ENCODE measurements around the gene KIF1B.
"Not testable (repeated sequence)": the region's sequence is repeated elsewhere in the genome, so short reads cannot be mapped to it uniquely, and the experiment has no call there.

The KIF1B gene

GRCh38 chr1:10210841-10211804 is 753 bp downstream of the KIF1B start:
- ATAC-seq (ENCODE audit: low read depth) (no peak), DNase-seq (ENCODE audit: low spot score in 2 of 2) (peak; percentile 9 to 22)
- Mint-ChIP-seq H3K4me1 (peaks cover 31% of the 10 kb centered on the region), H3K27me3 (peaks cover 1% of the 10 kb centered on the region), H3K9me3 (no peaks in the 10 kb centered on the region), H3K36me3 (no peaks in the 10 kb centered on the region), H3K4me3 (peak overlapping the region; percentile 78), H3K27ac (peak overlapping the region; percentile 81)

GRCh38 chr1:10211805-10212410 is 1.5 kb downstream of the KIF1B start:
- ATAC-seq (ENCODE audit: low read depth): no peak
- no peaks in the 10 kb centered on the region for H3K9me3 Mint-ChIP-seq

GRCh38 chr1:10212476-10212875 is 2.1 kb downstream of the KIF1B start:
- no peaks in the 10 kb centered on the region for H3K27me3 Mint-ChIP-seq
- H3K36me3 Mint-ChIP-seq: no peaks in the 10 kb centered on the region
- no peak for ATAC-seq (ENCODE audit: low read depth)
- H3K4me1 Mint-ChIP-seq: peaks cover 38% of the 10 kb centered on the region
- DNase-seq (ENCODE audit: low spot score in 2 of 2): no peak
- H3K27ac Mint-ChIP-seq: peak overlapping the region; percentile 81
- peak overlapping the region; percentile 78 for H3K4me3 Mint-ChIP-seq
- H3K9me3 Mint-ChIP-seq: no peaks in the 10 kb centered on the region

More at GRCh38 chr1:10211805-10212410, 1.5 kb downstream of the KIF1B start:
- DNase-seq (ENCODE audit: low spot score in 2 of 2): no peak
- H3K36me3 Mint-ChIP-seq: no peaks in the 10 kb centered on the region
- H3K27ac Mint-ChIP-seq: peak overlapping the region; percentile 81
- peak overlapping the region; percentile 78 for H3K4me3 Mint-ChIP-seq
- peaks cover 37% of the 10 kb centered on the region for H3K4me1 Mint-ChIP-seq
- peaks cover 1% of the 10 kb centered on the region for H3K27me3 Mint-ChIP-seq

DNA sequence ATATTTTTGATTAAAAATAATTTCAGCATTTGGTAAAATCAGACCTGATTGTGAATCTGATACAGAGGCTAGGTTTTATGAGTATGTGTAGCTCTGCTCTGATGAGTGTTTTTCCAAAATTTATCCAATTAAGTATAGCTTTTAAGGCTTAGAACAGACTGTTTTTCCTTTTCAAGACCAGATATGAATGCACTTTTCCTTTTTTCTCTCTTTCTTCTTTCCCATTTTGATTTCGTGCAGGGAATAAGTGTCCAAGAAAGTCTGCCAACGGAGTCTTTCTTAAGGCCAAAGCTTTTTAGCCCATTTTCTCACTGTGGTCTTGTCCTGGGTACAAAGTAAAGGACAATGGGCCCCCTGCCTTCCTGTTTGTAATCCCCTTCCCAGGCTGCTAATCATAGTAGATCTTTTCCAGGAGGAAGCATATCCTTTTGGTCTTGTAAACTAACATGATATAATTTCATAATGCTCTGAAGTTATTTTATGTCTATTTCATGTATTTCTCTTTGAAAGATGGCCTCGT is 2.9 kb downstream of the KIF1B start:
- no peak for ATAC-seq (ENCODE audit: low read depth)
- no peaks in the 10 kb centered on the region for H3K27me3 Mint-ChIP-seq
- peaks cover 44% of the 10 kb centered on the region for H3K4me1 Mint-ChIP-seq
- no peak overlapping the region for H3K4me3 Mint-ChIP-seq
- no peak for DNase-seq (ENCODE audit: low spot score in 2 of 2)
- H3K9me3 Mint-ChIP-seq: no peaks in the 10 kb centered on the region
- H3K27ac Mint-ChIP-seq: no peak overlapping the region
- no peaks in the 10 kb centered on the region for H3K36me3 Mint-ChIP-seq

DNA sequence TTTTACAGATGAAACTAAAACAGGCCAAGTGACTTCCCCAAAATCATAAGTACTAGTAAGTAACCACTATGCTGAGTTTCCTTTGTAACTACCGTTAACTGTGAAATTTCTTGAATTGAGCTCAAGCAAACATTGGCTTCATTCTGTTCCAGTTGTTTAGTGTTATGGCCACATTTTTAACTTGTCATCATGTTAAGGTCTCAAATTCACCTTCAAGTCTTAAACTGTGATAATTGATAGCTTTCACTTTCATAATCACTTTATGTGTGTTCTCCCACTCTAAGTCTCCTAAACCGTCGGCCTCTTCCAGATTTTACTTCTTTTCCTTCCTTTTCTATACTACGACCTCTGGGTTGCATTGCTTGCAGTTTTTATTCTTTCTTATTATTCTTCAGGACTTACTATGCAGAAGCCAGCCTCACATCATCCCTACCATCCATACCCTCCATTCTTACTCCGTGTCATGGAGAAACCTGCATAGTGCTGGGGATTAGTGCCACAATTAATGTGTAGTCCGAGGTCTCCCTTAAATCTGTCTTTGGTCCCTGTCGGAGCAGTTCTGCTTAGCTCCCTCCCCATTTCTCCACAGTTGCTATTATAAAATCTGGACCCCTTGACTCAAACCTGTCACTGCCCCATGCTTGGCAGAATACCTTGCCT is 5.8 kb downstream of the KIF1B start:
- H3K9me3 Mint-ChIP-seq: no peaks in the 10 kb centered on the region
- no peaks in the 10 kb centered on the region for H3K27me3 Mint-ChIP-seq
- H3K27ac Mint-ChIP-seq: peak overlapping the region; percentile 24
- ATAC-seq (ENCODE audit: low read depth): peak; percentile 56
- peaks cover 33% of the 10 kb centered on the region for H3K4me1 Mint-ChIP-seq
- no peak for DNase-seq (ENCODE audit: low spot score in 2 of 2)
- peak overlapping the region; percentile 12 for H3K4me3 Mint-ChIP-seq
- H3K36me3 Mint-ChIP-seq: no peaks in the 10 kb centered on the region

DNA sequence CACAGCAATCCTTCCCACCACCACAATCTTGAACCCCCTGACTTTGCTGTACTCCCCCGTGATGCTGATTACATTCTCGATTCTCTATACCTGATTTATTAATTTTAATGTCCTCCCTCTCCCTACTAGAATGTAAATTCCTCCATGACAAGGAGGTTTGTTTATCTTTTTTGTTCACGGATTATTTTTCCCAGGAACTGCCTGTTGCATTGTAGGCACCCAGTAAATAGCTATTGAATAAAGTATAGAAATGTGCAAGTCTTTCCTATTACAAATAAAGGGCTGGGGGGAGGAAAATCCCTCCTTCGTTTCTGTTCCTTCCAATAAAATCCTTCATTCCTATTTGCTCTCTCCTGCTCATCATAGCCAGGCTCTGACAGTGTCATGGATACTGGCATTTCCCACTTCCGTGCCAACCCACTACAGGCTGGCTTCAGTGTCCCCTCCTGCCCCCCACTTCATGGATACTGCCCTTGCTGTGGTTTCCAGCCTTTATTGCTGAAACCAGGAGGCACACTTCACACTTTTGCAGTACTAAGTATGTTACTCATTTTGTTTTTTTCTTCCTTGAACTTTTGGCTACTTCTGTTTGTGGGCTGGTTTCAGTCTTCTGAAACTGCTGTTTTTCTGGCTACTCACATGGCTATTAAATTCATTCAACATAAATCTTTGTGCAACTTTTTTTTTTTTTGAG is 7.5 kb downstream of the KIF1B start:
- Mint-ChIP-seq H3K9me3 (no peaks in the 10 kb centered on the region), H3K4me1 (peaks cover 26% of the 10 kb centered on the region), H3K27ac (no peak overlapping the region), H3K27me3 (no peaks in the 10 kb centered on the region), H3K4me3 (no peak overlapping the region), H3K36me3 (no peaks in the 10 kb centered on the region)
- DNase-seq (ENCODE audit: low spot score in 2 of 2) (no peak), ATAC-seq (ENCODE audit: low read depth) (no peak)

- H3K4me3 Mint-ChIP-seq: no peak overlapping the region
- no peak for DNase-seq (ENCODE audit: low spot score in 2 of 2)
These were observed 9.8 kb downstream of the KIF1B start for GRCh38 chr1:10220200-10220599.

DNA sequence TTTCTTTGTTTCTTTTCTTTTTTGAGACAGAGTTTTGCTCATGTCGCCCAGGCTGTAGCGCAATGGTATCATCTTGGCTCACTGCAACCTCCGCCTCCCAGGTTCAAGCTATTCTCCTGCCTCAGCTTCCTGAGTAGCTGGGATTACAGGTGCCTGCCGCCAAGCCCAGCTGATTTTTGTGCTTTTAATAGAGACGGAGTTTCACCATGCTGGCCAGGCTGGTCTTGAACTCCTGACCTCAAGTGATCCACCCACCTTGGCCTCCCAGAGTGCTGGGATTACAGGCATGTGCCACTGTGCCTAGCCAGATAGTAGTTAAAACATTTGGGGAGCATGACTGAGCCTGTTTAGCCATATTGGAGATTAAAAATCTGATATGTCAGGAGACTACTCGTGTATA is 10.3 kb downstream of the KIF1B start:
- H3K27ac Mint-ChIP-seq; H3K4me3 Mint-ChIP-seq; H3K27me3 Mint-ChIP-seq; DNase-seq (ENCODE audit: low spot score in 2 of 2); ATAC-seq (ENCODE audit: low read depth); H3K36me3 Mint-ChIP-seq; H3K9me3 Mint-ChIP-seq: not testable (repeated sequence)
- H3K4me1 Mint-ChIP-seq: peaks cover 20% of the 10 kb centered on the region

More at GRCh38 chr1:10220200-10220599, 9.8 kb downstream of the KIF1B start:
- Mint-ChIP-seq H3K9me3 (no peaks in the 10 kb centered on the region), H3K27me3 (no peaks in the 10 kb centered on the region), H3K27ac (no peak overlapping the region), H3K36me3 (no peaks in the 10 kb centered on the region), H3K4me1 (peaks cover 24% of the 10 kb centered on the region)
- no peak for ATAC-seq (ENCODE audit: low read depth)

GRCh38 chr1:10225573-10225972 is 15.2 kb downstream of the KIF1B start:
- DNase-seq (ENCODE audit: low spot score in 2 of 2) (no peak), ATAC-seq (ENCODE audit: low read depth) (no peak)
- Mint-ChIP-seq H3K27me3 (no peaks in the 10 kb centered on the region), H3K36me3 (no peaks in the 10 kb centered on the region), H3K27ac (no peak overlapping the region), H3K4me3 (no peak overlapping the region), H3K4me1 (peaks cover 11% of the 10 kb centered on the region), H3K9me3 (no peaks in the 10 kb centered on the region)

DNA sequence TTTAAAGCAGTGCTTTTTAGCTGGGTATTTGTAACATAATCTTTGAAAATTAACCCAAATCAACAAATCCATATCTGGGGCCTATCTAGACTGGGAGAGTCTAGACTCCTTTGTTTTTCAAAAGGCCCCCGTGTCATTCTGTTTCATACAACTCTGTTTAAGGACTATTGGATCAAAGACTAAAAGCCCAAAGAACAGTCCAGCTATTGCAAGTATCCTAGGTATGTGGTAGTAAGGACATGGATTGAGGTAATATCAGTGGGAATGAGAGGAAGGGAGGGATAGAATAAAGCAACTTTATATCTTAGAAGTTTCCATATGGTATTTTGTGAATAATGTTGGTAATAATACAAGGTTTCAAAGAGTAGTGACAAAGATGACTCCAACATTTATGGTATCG is 18.2 kb downstream of the KIF1B start:
- no peaks in the 10 kb centered on the region for H3K9me3 Mint-ChIP-seq
- H3K27ac Mint-ChIP-seq: no peak overlapping the region
- no peaks in the 10 kb centered on the region for H3K27me3 Mint-ChIP-seq
- no peak for DNase-seq (ENCODE audit: low spot score in 2 of 2)
- H3K36me3 Mint-ChIP-seq: no peaks in the 10 kb centered on the region
- peaks cover 10% of the 10 kb centered on the region for H3K4me1 Mint-ChIP-seq
- H3K4me3 Mint-ChIP-seq: no peak overlapping the region
- ATAC-seq (ENCODE audit: low read depth): no peak

DNA sequence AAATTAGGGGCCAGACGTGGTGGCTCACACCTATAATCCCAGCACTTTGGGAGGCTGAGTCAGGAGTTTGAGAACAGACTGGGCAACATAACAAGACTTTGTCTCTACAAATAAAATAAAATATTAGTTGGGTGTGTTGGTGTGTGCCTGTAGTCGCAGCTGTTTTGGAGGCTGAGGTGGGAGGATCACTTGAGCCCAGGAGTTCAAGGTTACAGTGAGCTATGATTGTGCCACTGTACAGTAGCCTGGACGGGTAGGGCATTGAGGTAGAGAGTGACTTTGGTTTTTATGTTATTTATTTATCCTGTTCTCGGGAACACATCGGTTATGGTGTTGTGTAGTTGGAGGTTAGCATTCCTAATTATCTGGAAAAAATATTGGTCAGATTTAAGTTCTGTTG is 19.5 kb downstream of the KIF1B start:
- Mint-ChIP-seq H3K4me1 (peaks cover 10% of the 10 kb centered on the region), H3K4me3 (no peak overlapping the region), H3K36me3 (no peaks in the 10 kb centered on the region), H3K27ac (no peak overlapping the region), H3K27me3 (no peaks in the 10 kb centered on the region), H3K9me3 (no peaks in the 10 kb centered on the region)
- DNase-seq (ENCODE audit: low spot score in 2 of 2): no peak
- ATAC-seq (ENCODE audit: low read depth): no peak

GRCh38 chr1:10232163-10232562 is 21.8 kb downstream of the KIF1B start:
- no peak for DNase-seq (ENCODE audit: low spot score in 2 of 2)
- no peak overlapping the region for H3K4me3 Mint-ChIP-seq
- H3K4me1 Mint-ChIP-seq: peaks cover 15% of the 10 kb centered on the region
- no peaks in the 10 kb centered on the region for H3K36me3 Mint-ChIP-seq
- H3K27me3 Mint-ChIP-seq: no peaks in the 10 kb centered on the region
- no peaks in the 10 kb centered on the region for H3K9me3 Mint-ChIP-seq
- H3K27ac Mint-ChIP-seq: no peak overlapping the region
- no peak for ATAC-seq (ENCODE audit: low read depth)

DNA sequence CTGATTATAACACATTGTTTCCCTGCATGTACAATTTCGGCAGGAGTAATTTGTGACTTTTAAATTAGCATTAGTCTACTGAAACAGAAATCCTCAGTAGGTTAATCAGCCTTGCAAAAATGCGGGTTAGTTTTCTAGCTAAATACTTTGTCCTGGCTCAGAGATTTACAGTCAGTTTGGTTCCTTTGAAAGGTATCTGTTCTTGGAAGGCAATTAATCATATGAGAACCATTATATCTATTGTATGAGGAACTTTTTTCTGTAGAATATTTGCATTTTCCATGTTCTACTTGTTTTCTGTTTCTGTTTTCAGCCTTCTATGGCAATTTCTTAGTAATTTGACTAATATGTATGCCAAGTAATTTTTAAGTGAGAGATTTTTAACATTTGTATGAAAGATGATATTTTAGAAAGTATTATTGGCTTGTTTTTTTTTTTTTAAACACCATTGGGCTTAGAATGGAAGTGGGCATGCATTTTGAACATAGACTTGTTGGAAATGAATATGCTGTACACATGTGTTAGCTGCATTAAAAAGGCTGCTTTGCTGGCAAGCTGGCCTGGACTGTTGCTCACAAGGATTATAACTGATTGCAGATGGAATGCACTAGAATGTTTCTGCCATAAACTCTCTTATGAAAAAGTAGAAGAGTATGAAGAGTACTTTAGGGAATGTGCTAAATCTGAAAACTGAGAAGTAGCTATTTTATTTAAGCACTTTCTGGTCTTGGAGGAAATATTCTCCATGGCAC is 26.2 kb downstream of the KIF1B start:
- Mint-ChIP-seq H3K4me1 (peaks cover 19% of the 10 kb centered on the region), H3K27me3 (no peaks in the 10 kb centered on the region), H3K4me3 (no peak overlapping the region), H3K36me3 (no peaks in the 10 kb centered on the region), H3K9me3 (no peaks in the 10 kb centered on the region), H3K27ac (peak overlapping the region; percentile 18)
- no peak for DNase-seq (ENCODE audit: low spot score in 2 of 2)
- no peak for ATAC-seq (ENCODE audit: low read depth)
